GM21528 (cell line): Measurements from ENCODE around the gene YBX2.

ENCODE experiments used
- ATAC-seq: cut with Tn5 transposase; IDR thresholded peaks from one replicate; pipeline ENCODE4 v1.9.1; 2021; ENCODE audit warnings: mild to moderate bottlenecking, moderate library complexity; ENCODE audit not compliant: unreplicated experiment, low FRiP score

Gene YBX2

GRCh38 chr17:7281074-7281952 lies 13.1 kb downstream of the YBX2 start, which contains the start of gene SLC2A4:
Gene SLC2A4 (plus strand): TSS chr17:7281718. CDS start chr17:7281935, 217 bp downstream.
- ATAC-seq = no peak

DNA sequence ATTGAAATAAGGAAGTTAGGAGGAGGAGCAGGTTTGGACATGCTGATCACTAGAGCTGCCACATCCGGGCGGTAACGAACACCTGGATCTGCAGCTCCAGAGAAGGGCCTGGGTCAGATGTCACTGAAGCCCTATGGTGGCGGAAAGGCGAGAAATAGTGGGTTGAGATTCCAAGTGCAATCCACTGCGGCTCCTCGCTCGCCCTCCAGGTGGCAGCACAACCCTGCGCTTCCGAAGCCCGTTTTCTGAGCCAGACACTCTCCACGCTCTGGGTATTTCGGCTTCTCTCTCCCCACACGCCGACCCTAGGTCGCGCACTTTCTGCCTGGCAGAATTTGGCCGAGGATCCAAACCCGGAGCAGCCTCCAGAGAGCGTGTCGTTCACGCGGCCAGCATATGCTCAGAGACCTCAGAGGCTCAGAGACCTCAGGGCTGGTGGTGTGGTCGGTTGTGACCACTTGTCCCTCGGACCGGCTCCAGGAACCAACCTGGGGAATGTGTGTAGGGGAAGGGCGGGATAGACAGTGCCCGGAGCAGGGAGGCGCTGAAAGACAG lies 13.8 kb downstream of the YBX2 start:
- no peak for ATAC-seq

- no peak for ATAC-seq
These were observed 15.0 kb downstream of the YBX2 start for GRCh38 chr17:7279448-7279847.

DNA sequence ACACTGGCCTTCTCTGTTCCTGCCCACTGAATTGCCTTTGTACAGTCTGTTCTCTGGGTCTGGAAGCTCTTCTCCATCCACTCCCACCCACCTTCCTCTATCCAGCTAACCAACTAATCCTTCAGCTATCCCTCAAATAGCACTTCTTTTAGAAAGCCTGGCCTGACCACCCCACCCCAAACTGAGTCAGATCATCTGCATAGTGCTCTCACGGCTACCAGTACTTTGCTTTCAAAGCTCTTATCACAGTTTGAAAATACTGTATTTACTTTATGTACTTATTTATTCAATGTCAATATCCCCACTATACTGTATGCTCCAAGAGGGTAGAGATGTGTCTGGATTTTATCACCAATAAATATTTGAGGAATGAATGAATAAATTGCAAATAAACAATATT lies 27.7 kb downstream of the YBX2 start:
- ATAC-seq = no peak

DNA sequence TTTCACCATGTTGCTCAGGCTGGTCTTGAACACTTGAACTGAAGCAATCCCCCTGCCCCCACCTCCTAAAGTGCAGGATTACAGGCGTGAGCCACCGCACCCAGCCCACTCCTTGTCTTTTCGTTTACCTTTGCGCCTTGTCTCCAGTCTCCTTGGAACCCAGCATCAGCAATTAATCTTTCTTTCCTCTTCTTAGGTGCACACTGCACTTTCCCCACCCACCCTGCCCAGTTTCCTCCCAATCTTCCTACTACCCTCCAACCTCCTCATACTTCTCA lies 30.7 kb downstream of the YBX2 start:
- ATAC-seq = no peak

GRCh38 chr17:7262935-7263800 lies 31.3 kb downstream of the YBX2 start:
- no peak for ATAC-seq

DNA sequence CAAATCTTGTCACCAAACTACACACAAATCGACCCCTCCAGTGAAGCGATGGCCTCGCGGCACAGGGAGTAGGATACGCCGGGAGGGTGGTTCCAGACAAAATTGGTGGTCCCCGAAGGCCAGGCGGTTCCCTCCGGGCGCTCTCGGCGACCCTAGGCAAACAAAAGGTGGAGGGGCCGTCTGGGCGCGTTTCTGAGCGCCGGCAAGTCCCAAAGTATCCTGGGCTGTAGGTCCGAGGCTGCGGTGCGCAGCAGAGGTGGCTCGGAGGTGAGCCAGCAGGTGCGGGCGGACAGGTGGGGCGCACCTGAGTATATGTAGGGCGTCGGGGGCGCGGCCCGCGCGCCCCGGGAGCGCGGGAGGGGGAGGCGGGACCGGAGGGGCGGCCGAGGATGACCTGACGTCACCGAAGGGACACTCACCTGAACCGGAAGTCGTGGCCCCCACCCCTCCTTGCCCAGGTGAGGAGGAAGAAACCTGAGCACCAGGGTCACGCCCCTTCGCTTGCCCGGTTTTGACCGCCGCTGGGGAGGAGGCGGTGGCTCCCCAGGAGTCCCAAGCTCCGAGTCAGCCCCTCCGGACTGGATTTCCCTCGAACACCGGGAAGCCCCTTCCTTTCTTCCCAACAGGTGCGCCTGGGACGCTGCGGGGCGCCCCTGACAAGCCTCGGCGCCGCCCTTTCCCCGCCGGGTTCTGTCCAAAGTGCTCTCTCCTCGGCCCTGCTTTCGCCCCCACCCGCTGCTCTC lies 32.1 kb downstream of the YBX2 start, which contains the start of gene CLDN7:
Gene CLDN7, minus strand, starts transcription at position 287 of the 743 bp plus-strand sequence. CDS start 435 bp downstream, outside the sequence.
- no peak for ATAC-seq

DNA sequence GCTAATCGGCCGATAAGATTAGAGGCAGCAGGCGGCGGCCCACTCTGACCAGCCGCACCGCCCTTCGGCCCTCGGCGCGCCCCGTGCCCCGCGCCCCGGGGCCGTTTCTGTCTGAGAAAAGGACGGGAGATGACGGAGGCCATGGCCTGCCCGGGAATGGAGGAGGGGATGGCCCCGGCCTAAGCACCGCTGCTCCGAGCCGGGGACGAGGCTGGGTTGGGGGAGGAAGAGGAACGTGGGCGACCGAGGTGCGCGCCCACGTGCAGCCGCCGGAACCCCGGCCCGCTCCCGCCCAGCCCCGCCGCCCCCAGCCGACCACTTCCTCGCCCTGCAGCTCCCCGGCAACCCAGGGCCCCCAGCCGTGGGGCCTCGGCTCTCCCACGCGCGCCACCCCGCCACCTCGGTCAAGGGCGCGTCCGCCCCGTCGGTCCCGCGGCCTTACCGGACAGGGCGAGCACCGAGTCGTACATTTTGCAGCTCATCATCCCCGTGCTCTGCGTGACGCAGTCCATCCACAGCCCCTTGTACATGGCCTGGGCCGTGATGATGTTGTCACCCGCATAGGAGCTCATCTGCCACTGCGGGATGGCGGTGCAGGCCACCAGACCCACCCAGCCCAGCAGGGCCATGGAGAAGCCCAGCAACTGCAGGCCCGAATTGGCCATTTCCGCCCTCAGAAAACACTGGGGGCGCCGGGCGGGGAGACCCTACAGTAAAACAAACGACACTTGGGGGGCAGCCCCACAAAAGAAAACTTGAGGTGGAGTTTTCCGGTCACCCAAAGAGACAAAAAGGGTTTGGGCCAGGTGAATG lies 32.9 kb downstream of the YBX2 start:
- ATAC-seq = no peak

- no peak for ATAC-seq
These were observed 33.6 kb downstream of the YBX2 start for GRCh38 chr17:7260651-7261378.

DNA sequence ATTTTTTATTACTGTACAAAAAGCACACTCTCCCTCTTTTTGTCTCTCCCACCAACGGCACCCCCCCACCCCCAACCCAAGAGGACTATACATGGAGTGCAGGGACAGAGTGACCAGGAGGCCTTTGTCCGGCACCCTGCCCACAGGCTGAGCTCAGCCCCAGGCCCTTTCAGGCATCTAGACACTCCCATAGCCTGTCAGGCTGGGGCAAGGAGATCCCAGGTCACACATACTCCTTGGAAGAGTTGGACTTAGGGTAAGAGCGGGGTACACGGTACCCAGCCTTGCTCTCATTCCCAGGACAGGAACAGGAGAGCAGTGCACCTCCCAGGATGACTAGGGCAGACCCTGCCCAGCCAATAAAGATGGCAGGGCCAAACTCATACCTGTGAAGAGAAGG lies 34.3 kb downstream of the YBX2 start:
- no peak for ATAC-seq

- ATAC-seq = no peak
These were observed 34.9 kb downstream of the YBX2 start for GRCh38 chr17:7259555-7259889.

- no peak for ATAC-seq
These were observed 35.5 kb downstream of the YBX2 start for GRCh38 chr17:7258731-7259554.

DNA sequence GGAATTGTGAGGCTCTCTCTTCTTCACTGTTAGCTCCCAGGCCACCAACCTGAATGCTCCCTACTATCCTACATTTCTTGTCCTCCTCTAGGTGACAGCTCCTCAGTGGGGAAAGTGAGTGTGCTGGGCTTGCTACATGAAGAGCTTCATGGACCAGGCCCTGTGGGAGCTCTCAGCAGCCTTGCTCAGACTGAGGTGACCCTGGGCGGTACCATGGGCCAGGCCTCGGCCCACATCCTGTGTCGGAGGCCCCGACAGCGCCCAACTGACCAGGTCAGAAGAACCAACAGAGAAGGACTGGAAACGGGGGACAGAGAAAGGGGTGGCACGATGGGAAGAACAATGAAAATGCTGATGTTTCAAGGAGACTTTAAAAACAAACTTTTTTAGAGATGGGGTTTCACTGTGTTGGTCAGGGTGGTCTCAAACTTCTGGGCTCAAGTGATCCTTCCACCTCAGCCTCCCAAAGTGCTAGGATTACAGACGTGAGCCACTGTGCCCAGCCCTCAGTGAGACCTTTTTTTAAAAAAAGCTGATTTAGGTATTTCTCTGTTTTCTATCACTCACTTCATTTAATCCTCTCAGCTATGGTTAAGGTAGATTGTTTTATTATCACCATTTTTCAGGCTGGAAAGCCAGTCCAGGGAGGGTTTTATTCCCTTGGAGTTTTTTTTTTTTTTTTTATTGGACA lies 37.5 kb downstream of the YBX2 start:
- ATAC-seq = no peak

DNA sequence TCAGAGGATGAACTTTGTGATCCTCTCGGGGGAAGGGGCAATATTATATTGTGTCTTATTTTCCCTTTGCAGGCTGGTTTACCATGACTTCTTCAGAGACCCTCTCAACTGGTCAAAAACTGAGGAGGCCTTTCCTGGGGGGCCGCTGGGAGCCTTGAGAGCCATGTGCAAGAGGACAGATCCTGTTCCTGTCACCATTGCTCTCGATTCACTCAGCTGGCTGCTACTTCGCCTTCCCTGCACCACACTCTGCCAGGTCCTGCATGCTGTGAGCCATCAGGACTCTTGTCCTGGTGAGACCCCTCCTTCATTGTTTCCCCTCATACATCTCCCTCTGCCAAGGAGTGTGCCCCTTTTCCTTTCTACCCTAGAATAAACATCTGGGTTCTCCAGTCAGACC lies 39.9 kb downstream of the YBX2 start:
- ATAC-seq = no peak

DNA sequence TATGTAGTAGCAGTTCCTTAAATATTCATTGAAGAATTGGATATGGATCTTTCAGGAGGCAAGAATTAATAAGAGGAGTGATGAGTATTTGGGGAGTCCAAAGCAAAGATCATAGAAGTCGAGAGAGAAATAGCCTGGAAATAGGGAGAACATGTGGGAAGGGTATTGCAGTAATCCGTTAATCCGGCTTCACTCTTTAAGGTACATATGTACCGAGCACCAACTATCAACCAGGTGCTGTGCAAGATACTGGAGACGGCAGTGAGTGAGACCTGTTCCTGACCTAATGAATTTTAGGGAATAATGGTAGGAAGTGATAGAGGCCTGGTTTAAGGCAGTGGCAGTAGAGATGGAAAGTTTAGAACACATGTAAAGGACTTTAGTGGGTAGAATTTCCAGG lies 41.4 kb downstream of the YBX2 start:
- ATAC-seq = no peak

DNA sequence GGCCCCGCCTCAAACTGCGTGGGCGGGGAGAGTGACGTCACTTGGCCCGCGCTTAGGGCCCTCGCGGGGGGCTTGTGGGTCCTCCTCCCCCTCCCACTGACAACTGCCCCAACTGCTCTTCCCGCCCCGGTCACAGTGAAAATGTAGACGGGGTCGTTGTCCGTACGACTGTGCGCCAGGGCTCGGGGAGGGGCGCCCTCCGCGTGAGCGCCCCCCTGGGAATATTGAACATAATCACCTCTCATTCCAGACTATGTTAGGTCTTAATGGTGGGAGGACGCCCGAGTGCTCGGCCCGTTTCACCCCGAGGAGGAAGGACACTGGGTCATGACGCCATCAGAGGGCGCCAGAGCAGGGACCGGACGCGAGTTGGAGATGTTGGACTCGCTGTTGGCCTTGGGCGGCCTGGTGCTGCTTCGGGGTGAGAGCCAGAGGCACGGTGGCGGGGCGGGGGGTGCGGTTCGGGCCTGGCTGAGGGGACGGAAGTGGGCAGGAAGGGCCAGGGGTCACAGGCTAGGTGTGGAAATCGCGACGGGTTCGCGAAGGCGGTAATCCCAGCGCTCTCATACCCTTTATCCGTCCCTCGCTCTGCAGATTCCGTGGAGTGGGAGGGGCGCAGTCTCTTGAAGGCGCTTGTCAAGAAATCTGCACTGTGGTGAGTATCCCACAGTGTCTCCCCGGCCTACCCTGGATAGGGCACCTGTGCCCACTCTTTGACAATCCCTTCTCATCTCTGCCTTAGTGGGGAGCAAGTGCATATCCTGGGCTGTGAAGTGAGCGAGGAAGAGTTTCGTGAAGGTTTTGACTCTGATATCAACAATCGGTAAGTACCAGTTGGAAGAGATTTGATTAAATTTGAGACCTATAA lies 42.0 kb downstream of the YBX2 start, which contains the start of gene ELP5:
Gene ELP5, plus strand, starts transcription at position 40 of the 868 bp plus-strand sequence. Its CDS starts 336 bp downstream, at position 376.
- ATAC-seq = peak; percentile 49
